ENCODE measurements around the gene GGA3.

GRCh38 chr17:75219815-75220214 is 41.6 kb downstream of the GGA3 start:
- TF ChIP-seq CTCF (optimal IDR thresholded peaks at IDR 0.05 in 1 of 3, IDR thresholded peaks at IDR 0.05 in 1 of 3, conservative IDR thresholded peaks at IDR 0.05 in 1 of 3; ENCODE audit: extremely low read depth in 1 of 3, insufficient read depth in 2 of 3, low read length in 3 of 3): no peak
- no peak for TF ChIP-seq EZH2 (IDR thresholded peaks at IDR 0.05; ENCODE audit: low read length)
